ENCODE data around the gene C8G.

The C8G gene

DNA sequence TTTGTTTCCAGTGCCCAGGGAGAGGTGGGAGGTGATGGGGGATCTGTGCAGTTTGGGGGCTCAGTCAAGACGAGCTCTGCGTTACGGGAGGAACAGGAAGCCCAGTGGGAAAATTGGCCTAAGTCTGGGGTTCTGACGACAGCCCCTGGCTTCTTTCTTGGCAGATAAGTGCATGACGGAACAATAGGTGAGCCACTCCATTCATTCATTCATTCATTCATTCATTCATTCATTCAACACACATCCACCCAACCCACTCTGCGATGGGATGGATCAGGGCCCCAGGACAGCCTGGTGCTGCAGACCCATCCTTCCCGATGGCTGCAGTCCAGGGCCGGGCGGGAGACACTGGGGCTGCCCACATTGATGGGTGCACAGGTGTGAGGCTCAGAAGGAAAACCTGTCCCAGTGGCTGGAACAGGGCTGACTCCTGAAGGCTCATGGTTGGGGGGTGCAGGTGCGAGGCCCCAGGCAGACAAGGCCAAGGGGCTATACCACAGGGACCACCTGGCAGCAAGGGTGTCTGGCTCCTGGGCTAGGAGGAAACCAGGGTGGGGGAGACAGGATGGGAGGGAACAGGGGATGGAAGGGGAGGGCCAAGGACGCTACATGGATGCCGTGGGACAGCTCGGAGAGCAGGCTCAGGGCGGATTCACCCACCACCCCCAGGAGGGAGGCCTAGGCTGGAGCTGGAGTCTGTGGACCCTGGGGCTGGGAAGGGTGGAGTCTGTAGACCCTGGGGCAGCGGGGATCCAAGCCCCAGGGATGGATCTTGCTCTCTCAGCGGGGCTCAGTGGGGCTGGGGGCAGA is 35.8 kb downstream of the C8G start:
- Histone ChIP-seq H3K4me3 (ENCODE audit: low read depth, low read length) (no peak overlapping the region), H3K36me3 (ENCODE audit: control insufficient read depth, insufficient read depth, low read length) (no peaks in the 10 kb centered on the region), H3K27me3 (ENCODE audit: control insufficient read depth, insufficient read depth, low read length) (peaks cover 30% of the 10 kb centered on the region), H3K27ac (ENCODE audit: low read depth, low read length) (no peak overlapping the region), H3K9me3 (ENCODE audit: control insufficient read depth, insufficient read depth, low read length) (no peaks in the 10 kb centered on the region), H3K4me1 (ENCODE audit: control insufficient read depth, insufficient read depth, low read length) (peaks cover 5% of the 10 kb centered on the region; the same call in 1 of the 2 replicates), H3K9ac (ENCODE audit: low read depth, low read length) (no peak overlapping the region)

DNA sequence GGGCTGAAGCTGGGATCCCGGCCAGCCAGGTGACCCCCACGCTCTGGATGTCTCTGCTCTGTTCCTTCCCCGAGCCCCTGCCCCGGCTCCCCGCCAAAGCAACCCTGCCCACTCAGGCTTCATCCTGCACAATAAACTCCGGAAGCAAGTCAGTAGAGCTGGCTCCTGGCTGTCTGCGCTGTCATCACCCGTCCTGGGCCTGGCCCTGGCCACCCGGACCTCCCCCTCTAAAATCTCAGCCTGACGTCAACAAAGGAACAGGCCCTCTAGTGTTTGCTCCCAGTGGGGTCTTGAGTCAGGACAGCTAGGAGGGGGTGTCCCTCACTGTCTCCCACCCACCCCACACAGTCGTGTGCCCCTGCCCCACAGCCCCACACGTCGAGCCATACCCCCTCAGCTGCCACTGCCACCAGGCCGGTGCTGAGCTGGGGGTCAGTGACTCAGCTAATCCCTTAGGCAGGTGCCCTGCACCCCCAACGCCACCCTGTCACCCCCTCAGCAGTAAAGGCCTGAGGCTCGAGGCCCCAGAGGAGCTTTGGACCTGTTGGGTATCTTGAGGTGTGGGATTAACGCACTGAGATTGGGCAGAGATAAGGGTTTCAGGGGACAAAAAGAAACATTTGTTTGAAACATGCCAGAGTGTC is 36.7 kb downstream of the C8G start:
- H3K9ac ChIP-seq (ENCODE audit: low read depth, low read length) = no peak overlapping the region

GRCh38 chr9:136982232-136983051 is 37.4 kb downstream of the C8G start, which contains the start of gene LCNL1:
LCNL1 (plus strand) TSS chr9:136982993; CDS start chr9:136983587, 594 bp downstream.
- no peak within 1 kb of the TSS for H3K9ac ChIP-seq (ENCODE audit: low read depth, low read length)
- H3K27me3 ChIP-seq (ENCODE audit: control insufficient read depth, insufficient read depth, low read length) = peaks cover 28% of the 10 kb centered on the region
- peaks cover 1% of the 10 kb centered on the region; the same call in 1 of the 2 replicates for H3K4me1 ChIP-seq (ENCODE audit: control insufficient read depth, insufficient read depth, low read length)
- no peaks in the 10 kb centered on the region for H3K36me3 ChIP-seq (ENCODE audit: control insufficient read depth, insufficient read depth, low read length)
- H3K9me3 ChIP-seq (ENCODE audit: control insufficient read depth, insufficient read depth, low read length) = no peaks in the 10 kb centered on the region
- H3K4me3 ChIP-seq (ENCODE audit: low read depth, low read length) = no peak within 1 kb of the TSS
- no peak within 1 kb of the TSS for H3K27ac ChIP-seq (ENCODE audit: low read depth, low read length)

More for the DNA sequence above, 36.7 kb downstream of the C8G start:
- peaks cover 5% of the 10 kb centered on the region; the same call in 1 of the 2 replicates for H3K4me1 ChIP-seq (ENCODE audit: control insufficient read depth, insufficient read depth, low read length)
- H3K27me3 ChIP-seq (ENCODE audit: control insufficient read depth, insufficient read depth, low read length) = peaks cover 35% of the 10 kb centered on the region
- H3K27ac ChIP-seq (ENCODE audit: low read depth, low read length) = no peak overlapping the region
- H3K9me3 ChIP-seq (ENCODE audit: control insufficient read depth, insufficient read depth, low read length) = no peaks in the 10 kb centered on the region
- H3K4me3 ChIP-seq (ENCODE audit: low read depth, low read length) = no peak overlapping the region
- no peaks in the 10 kb centered on the region for H3K36me3 ChIP-seq (ENCODE audit: control insufficient read depth, insufficient read depth, low read length)

DNA sequence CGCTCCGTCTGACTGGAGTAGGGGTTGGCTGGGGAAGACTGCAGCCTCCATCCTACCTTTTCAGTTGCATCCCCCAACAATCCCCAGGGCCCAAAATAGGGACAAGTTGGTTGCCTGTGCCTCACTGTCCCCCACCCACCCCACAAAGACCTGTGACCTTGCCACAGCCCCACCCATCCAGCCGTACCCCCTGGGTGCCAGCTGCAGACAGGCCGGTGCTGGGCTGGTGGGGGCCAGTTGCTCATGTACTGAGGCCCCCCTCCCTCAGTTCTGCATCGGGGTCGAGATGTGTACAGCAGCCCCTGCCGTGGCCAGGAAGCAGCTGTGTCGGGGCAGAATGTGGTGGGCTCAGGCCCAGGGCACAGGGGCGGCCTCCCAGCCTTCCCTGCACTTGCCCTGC is 38.1 kb downstream of the C8G start:
- H3K27me3 ChIP-seq (ENCODE audit: control insufficient read depth, insufficient read depth, low read length) = peaks cover 25% of the 10 kb centered on the region
- no peaks in the 10 kb centered on the region for H3K9me3 ChIP-seq (ENCODE audit: control insufficient read depth, insufficient read depth, low read length)
- no peaks in the 10 kb centered on the region for H3K4me1 ChIP-seq (ENCODE audit: control insufficient read depth, insufficient read depth, low read length)
- no peak overlapping the region for H3K27ac ChIP-seq (ENCODE audit: low read depth, low read length)
- H3K4me3 ChIP-seq (ENCODE audit: low read depth, low read length) = no peak overlapping the region
- H3K9ac ChIP-seq (ENCODE audit: low read depth, low read length) = no peak overlapping the region
- no peaks in the 10 kb centered on the region for H3K36me3 ChIP-seq (ENCODE audit: control insufficient read depth, insufficient read depth, low read length)

DNA sequence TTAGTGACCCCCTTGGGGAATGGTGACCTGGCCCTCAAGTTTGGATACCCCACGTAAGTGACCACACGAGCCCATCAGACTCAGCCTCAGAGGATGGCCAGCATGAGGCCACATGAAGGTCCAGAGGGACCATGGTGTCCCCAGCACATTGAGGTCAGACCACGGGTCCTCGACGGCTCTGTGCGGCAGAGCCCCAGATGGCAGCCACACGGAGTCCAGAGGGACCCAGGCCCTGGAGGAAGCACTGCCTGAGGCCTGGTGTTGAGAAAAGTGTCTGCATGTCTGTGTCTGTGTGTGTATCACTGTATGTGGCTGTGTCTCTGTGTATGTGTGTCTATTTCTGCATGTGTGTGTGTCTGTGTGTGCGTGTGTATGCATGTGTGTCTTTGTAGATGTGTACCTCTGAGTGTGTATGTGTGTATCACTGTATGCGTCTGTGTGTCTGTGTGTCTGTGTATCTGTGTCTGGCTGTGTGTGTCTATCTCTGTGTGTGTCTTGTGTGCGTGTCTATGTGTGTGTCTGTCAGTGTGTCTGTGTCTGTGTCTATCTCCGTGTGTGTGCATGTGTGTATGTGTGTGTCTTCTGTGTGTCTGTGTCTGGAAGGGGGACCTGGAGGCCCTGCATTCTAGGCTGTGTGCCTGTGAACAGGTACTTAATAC is 38.7 kb downstream of the C8G start:
- no peaks in the 10 kb centered on the region for H3K36me3 ChIP-seq (ENCODE audit: control insufficient read depth, insufficient read depth, low read length)
- H3K4me1 ChIP-seq (ENCODE audit: control insufficient read depth, insufficient read depth, low read length) = no peaks in the 10 kb centered on the region
- H3K4me3 ChIP-seq (ENCODE audit: low read depth, low read length) = no peak overlapping the region
- no peak overlapping the region for H3K27ac ChIP-seq (ENCODE audit: low read depth, low read length)
- H3K27me3 ChIP-seq (ENCODE audit: control insufficient read depth, insufficient read depth, low read length) = peaks cover 25% of the 10 kb centered on the region
- H3K9ac ChIP-seq (ENCODE audit: low read depth, low read length) = no peak overlapping the region
- H3K9me3 ChIP-seq (ENCODE audit: control insufficient read depth, insufficient read depth, low read length) = no peaks in the 10 kb centered on the region

DNA sequence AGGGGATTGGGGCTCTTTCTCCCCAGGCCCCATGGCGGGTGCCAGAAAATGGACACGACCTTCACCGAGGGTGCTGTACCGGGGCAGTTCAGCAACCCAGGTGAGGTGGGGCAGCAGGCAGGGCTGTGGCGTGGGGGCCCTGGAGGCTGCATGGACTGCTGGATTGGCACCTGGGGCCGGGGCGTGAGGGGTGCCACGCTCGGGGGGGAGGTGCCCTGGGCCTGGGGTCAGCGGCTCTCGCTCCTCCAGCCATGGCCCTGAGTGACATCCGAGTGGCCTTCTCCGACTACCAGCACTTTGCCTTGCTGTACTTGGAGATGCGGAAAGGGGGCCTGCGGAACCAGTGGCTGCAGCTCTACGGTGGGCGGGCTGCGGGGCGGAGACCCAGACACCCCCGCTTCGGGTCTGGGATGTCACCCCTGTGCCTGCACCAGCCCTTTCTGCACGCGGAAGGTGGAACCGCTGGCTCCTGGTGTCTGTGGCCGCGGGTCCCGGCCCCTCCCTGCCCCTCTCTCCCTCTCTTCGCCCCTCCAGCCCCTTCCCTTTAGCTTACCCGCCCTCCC is 39.5 kb downstream of the C8G start:
- H3K9ac ChIP-seq (ENCODE audit: low read depth, low read length) = no peak overlapping the region
- no peaks in the 10 kb centered on the region for H3K36me3 ChIP-seq (ENCODE audit: control insufficient read depth, insufficient read depth, low read length)
- no peaks in the 10 kb centered on the region for H3K9me3 ChIP-seq (ENCODE audit: control insufficient read depth, insufficient read depth, low read length)
- no peak overlapping the region for H3K27ac ChIP-seq (ENCODE audit: low read depth, low read length)
- H3K4me1 ChIP-seq (ENCODE audit: control insufficient read depth, insufficient read depth, low read length) = no peaks in the 10 kb centered on the region
- peak overlapping the region; percentile 53; the same call in 1 of the 2 replicates for H3K4me3 ChIP-seq (ENCODE audit: low read depth, low read length)
- H3K27me3 ChIP-seq (ENCODE audit: control insufficient read depth, insufficient read depth, low read length) = peaks cover 25% of the 10 kb centered on the region

GRCh38 chr9:136985027-136985602 is 40.1 kb downstream of the C8G start:
- no peak overlapping the region for H3K9ac ChIP-seq (ENCODE audit: low read depth, low read length)
- H3K27ac ChIP-seq (ENCODE audit: low read depth, low read length) = no peak overlapping the region
- peaks cover 25% of the 10 kb centered on the region for H3K27me3 ChIP-seq (ENCODE audit: control insufficient read depth, insufficient read depth, low read length)
- H3K36me3 ChIP-seq (ENCODE audit: control insufficient read depth, insufficient read depth, low read length) = no peaks in the 10 kb centered on the region
- H3K9me3 ChIP-seq (ENCODE audit: control insufficient read depth, insufficient read depth, low read length) = no peaks in the 10 kb centered on the region
- H3K4me3 ChIP-seq (ENCODE audit: low read depth, low read length) = peak overlapping the region; percentile 53
- H3K4me1 ChIP-seq (ENCODE audit: control insufficient read depth, insufficient read depth, low read length) = no peaks in the 10 kb centered on the region

DNA sequence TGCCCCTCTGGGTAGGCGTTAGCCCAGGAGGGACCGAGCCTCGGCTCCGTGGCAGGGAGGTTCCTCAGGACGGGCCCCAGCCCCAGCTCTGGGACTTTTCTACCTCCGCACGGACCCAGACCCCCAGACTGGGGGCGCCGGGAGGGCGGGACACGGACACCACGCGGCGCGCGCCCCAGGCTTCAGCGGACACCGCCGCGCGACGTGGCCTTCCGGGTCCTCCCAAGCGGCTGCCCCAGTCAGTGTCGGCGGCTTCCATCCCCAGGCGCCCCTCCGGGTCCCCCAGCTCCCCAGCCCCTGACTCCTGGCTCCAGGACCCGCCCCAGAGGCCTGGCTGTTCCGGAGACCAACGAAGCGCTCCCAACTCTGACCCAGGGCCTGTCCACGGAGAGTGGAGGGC is 40.8 kb downstream of the C8G start:
- no peaks in the 10 kb centered on the region for H3K9me3 ChIP-seq (ENCODE audit: control insufficient read depth, insufficient read depth, low read length)
- H3K4me1 ChIP-seq (ENCODE audit: control insufficient read depth, insufficient read depth, low read length) = no peaks in the 10 kb centered on the region
- H3K36me3 ChIP-seq (ENCODE audit: control insufficient read depth, insufficient read depth, low read length) = no peaks in the 10 kb centered on the region
- H3K9ac ChIP-seq (ENCODE audit: low read depth, low read length) = no peak overlapping the region
- H3K27me3 ChIP-seq (ENCODE audit: control insufficient read depth, insufficient read depth, low read length) = peaks cover 30% of the 10 kb centered on the region
- H3K27ac ChIP-seq (ENCODE audit: low read depth, low read length) = no peak overlapping the region
- H3K4me3 ChIP-seq (ENCODE audit: low read depth, low read length) = peak overlapping the region; percentile 29; the same call in 1 of the 2 replicates

DNA sequence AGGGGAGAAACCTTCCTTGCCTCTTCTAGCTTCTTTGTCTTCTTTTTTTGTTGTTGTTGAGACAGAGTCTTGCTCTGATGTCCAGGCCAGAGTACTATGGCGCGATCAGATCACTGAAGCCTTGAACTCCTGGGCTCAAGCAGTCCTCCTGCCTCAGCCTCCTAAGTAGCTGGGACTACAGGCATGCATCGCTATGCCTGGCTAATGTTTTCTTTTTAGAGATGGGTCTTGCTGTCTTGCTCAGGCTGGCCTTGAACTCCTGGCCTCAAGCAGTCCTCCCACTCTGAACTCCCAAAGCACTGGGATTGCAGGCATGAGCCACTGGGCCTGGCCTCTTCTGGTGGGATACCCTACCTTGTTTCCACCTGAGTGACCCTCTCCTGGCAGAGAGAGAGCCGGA is 43.8 kb downstream of the C8G start:
- Histone ChIP-seq H3K9ac (ENCODE audit: low read depth, low read length) (no peak overlapping the region), H3K9me3 (ENCODE audit: control insufficient read depth, insufficient read depth, low read length) (no peaks in the 10 kb centered on the region), H3K27me3 (ENCODE audit: control insufficient read depth, insufficient read depth, low read length) (peaks cover 39% of the 10 kb centered on the region), H3K27ac (ENCODE audit: low read depth, low read length) (no peak overlapping the region), H3K36me3 (ENCODE audit: control insufficient read depth, insufficient read depth, low read length) (0 out of 2 replicates have a peak, but pooled peaks cover 6% of the 10 kb centered on the region), H3K4me1 (ENCODE audit: control insufficient read depth, insufficient read depth, low read length) (no peaks in the 10 kb centered on the region), H3K4me3 (ENCODE audit: low read depth, low read length) (no peak overlapping the region)
